Kidney (tissue), 14 donors: Measurements from ENCODE around the gene KIFAP3. TPM values are rescaled to one million over a fixed set of nuclear protein-coding genes. Genes with fewer than 3 reads are reported as not detected.

Source experiments
- DNase-seq, 5 donors: peaks; one replicate each; pipeline ENCODE4 v3.0.0-alpha.2; 2013 to 2020
- FAIRE-seq: peaks from 2 replicates; lab custom pipeline; 2012; peaks lifted over from hg19 to GRCh38; lab: Jason Lieb, UNC
- H3K27ac ChIP-seq, 2 donors: one replicate each; pipeline ENCODE4 v1.7.0; 2013; ENCODE audit warnings: low read depth in 2 of 2, low read length in 2 of 2, inconsistent platforms in 1 of 2
- H3K27me3 ChIP-seq: one replicate; pipeline ENCODE4 v1.7.1; 2013; ENCODE audit warnings: low read length, inconsistent platforms; ENCODE audit not compliant: control insufficient read depth, insufficient read depth
- H3K36me3 ChIP-seq, 3 donors: one replicate each; pipeline versions ENCODE4 v1.7.0 to v1.7.1; 2013; ENCODE audit warnings: low read length in 3 of 3, control low read depth in 1 of 3, inconsistent platforms in 1 of 3; ENCODE audit not compliant: insufficient read depth in 3 of 3, control insufficient read depth in 2 of 3
- H3K4me1 ChIP-seq, 3 donors: one replicate each; pipeline versions ENCODE4 v1.7.0 to v1.7.1; 2013; ENCODE audit warnings: low read length in 3 of 3, inconsistent platforms in 1 of 3, low read depth in 1 of 3; ENCODE audit not compliant: control insufficient read depth in 2 of 3, insufficient read depth in 2 of 3
- H3K4me3 ChIP-seq, 3 donors: one replicate each; pipeline versions ENCODE4 v1.7.0 to v1.8.1; 2013; ENCODE audit warnings: low read length in 3 of 3, control low read depth in 1 of 3, inconsistent platforms in 1 of 3
- H3K9ac ChIP-seq, 3 donors: one replicate each; pipeline versions ENCODE4 v1.7.0 to v1.7.1; 2013; ENCODE audit warnings: low read length in 3 of 3, control low read depth in 1 of 3, inconsistent platforms in 1 of 3
- H3K9me3 ChIP-seq, 3 donors: one replicate each; pipeline versions ENCODE4 v1.7.0 to v1.7.1; 2013; ENCODE audit warnings: low read length in 3 of 3, control low read depth in 1 of 3, inconsistent platforms in 1 of 3; ENCODE audit not compliant: control insufficient read depth in 2 of 3, insufficient read depth in 1 of 3
- CTCF ChIP-seq: IDR thresholded peaks from 3 replicates; pipeline ENCODE4 v1.5.1; 2012; ENCODE audit warnings: mild to moderate bottlenecking, moderate library complexity, borderline replicate concordance; ENCODE audit not compliant: insufficient read depth; ENCODE audit errors: extremely low read depth
- intact Hi-C: fragments of 100-400 bp; cut with DNase I; formaldehyde crosslinking; loops from one replicate; pipeline ENCODE4 v1.11.1; 2022
- polyA plus RNA-seq: library from polyadenylated mRNA; stranded (reverse); fragments of 350-450 nt; fragmentation: Illumina TruSeq; extraction: RNeasy Lipid Tissue Mini Kit (QIAGEN cat#74804); gene quantifications from one replicate; pipeline ENCODE4 v1.2.3, GENCODE V29; 2014; ENCODE audit warnings: low read depth, low replicate concordance; ENCODE audit not compliant: insufficient read depth
- total RNA-seq: library from RNA; stranded (reverse); fragmentation: NEBNext Ultra II Directional; extraction: Animal tissue kit (Norgen Biotek cat#: 25700); gene quantifications from one replicate; pipeline ENCODE4 v1.2.1, GENCODE V29; 2021
- donor health status: control.
- donor health status: control.
- donor health status: control.
- donor health status: control.
- donor health status: control.
- donor health status: DM: yes; HTN: yes; CAD: no.
- donor health status: Normal renal cell carcinoma (clear cell type).

The KIFAP3 gene
- total and polyA plus RNA-seq, 2 donors from 2014 or later = 31.6 to 32.9 TPM

DNA sequence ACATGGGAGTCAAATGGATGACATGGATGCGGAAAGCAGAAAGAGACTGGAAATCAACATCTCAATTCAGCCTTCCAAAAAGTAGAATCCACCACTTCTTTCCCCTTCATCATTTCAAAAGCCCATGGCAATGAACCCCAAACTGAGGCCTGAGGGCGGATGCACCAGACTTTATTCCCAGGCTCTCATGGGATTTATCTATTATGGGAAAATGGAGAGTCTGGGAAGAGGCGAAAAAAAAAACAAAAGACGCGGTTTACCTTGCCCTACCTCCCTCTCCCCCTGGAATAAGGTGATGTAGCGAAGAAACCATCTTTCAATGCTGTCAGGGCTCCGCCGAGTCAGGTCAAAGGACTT is 624 bp downstream of the KIFAP3 start:
- FAIRE-seq (no peak), DNase-seq (no peak)
- H3K4me1 ChIP-seq = peaks cover 0 to 5% (median 4%) of the 10 kb centered on the region in 3 donors
- TF ChIP-seq CTCF = no peak
- peak overlapping the region; percentile 73 to 86 (median 80) for H3K4me3 ChIP-seq
- H3K27ac ChIP-seq = peak overlapping the region; percentile 30 to 59
- peak overlapping the region; percentile 63 to 78 (median 75) for H3K9ac ChIP-seq
- no peaks in the 10 kb centered on the region for H3K36me3 ChIP-seq
- intact Hi-C loops = no loop called here
- peaks cover 0 to 14% (median 0%) of the 10 kb centered on the region in 3 donors for H3K9me3 ChIP-seq
- H3K27me3 ChIP-seq = no peaks in the 10 kb centered on the region

- Histone ChIP-seq H3K27ac (no peak overlapping the region), H3K36me3 (no peaks in the 10 kb centered on the region), H3K4me1 (peaks cover 0 to 11% (median 4%) of the 10 kb centered on the region in 3 donors), H3K4me3 (peak overlapping the region in 1 of 3 donors; percentile 9), H3K27me3 (no peaks in the 10 kb centered on the region), H3K9me3 (peaks cover 0 to 14% (median 0%) of the 10 kb centered on the region in 3 donors), H3K9ac (no peak overlapping the region)
- intact Hi-C loops = no loop called here
- DNase-seq (no peak), FAIRE-seq (no peak)
- no peak for TF ChIP-seq CTCF
Observed at GRCh38 chr1:170071378-170071777, 3.1 kb downstream of the KIFAP3 start.

DNA sequence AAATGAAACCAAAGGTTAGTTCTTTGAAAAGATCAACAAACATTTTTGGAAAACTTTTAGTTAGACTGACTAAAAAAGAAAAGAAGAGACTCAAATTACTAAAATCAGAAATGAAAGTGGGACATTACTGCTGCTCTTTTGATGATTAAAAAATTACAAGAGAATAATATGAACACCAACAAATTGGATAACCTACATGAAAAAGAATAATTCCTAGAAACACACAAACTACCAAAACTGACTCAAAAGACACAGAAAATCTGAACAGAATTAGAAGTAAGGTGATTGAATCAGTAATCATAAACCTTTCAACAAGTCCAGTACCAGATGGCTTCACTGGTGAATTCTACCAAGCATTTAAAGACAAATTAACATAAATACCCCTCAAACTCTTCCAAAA is 5.6 kb downstream of the KIFAP3 start:
- DNase-seq (no peak), FAIRE-seq (no peak)
- no peak for TF ChIP-seq CTCF
- Histone ChIP-seq H3K9ac (no peak overlapping the region), H3K4me1 (peaks cover 0 to 7% (median 0%) of the 10 kb centered on the region in 3 donors), H3K27me3 (no peaks in the 10 kb centered on the region), H3K4me3 (no peak overlapping the region), H3K36me3 (no peaks in the 10 kb centered on the region), H3K27ac (no peak overlapping the region), H3K9me3 (peaks cover 0 to 14% (median 0%) of the 10 kb centered on the region in 3 donors)
- intact Hi-C loops = no loop called here
